ENCODE results near the gene AOC3.
"Not testable (repeated sequence)": the region's sequence is repeated elsewhere in the genome, so short reads cannot be mapped to it uniquely, and the experiment has no call there.

Gene AOC3

DNA sequence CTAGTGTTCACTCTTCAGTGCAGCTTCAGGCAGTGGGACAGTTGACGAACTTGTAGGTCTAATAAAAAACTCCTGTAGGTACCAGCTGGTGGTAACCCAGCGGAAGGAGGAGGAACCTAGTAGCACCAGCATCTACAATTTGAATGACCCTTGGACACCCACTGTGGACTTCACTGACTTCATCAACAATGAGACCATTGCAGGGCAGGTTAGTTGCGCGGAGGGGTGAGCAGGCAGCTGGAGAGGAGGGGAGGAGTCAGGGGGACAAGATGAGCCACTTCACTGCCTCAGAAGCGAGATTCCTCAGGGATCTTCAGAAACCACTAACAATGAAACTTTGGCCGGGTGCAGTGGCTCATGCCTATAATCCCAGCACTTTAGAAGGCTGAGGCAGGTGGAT is 22.3 kb downstream of the AOC3 start:
- Histone ChIP-seq H3K27ac (ENCODE audit: insufficient read depth in 1 of 2, low read depth in 1 of 2, low read length in 2 of 2, poor library complexity in 1 of 2, severe bottlenecking in 2 of 2) (no peak overlapping the region), H3K4me1 (ENCODE audit: control extremely low read depth in 1 of 4, control insufficient read depth in 4 of 4, insufficient read depth in 4 of 4, low read length in 3 of 4) (no peaks in the 10 kb centered on the region), H3K4me3 (ENCODE audit: control insufficient read depth in 1 of 7, extremely low read depth in 1 of 7, insufficient read depth in 4 of 7, low read depth in 2 of 7, low read length in 6 of 7) (no peak overlapping the region), H3K9me3 (ENCODE audit: control extremely low read depth in 1 of 5, control insufficient read depth in 4 of 5, insufficient read depth in 2 of 5, low read depth in 1 of 5, low read length in 4 of 5) (peaks cover 0 to 4% (median 3%) of the 10 kb centered on the region in 5 experiments), H3K36me3 (ENCODE audit: control insufficient read depth in 4 of 4, insufficient read depth in 4 of 4, low read length in 3 of 4) (no peaks in the 10 kb centered on the region), H3K27me3 (replicated peaks in 2 of 5; ENCODE audit: control insufficient read depth in 4 of 5, insufficient read depth in 5 of 5, low read length in 4 of 5) (peaks cover 0 to 2% (median 0%) of the 10 kb centered on the region in 5 experiments)
- no peak for DNase-seq
- 100% methylated on average over 6 of the region's 6 CpGs for WGBS (ENCODE audit: insufficient coverage)
- ChIA-PET POLR2A (interaction anchor here (0.6 kb wide), 1 partner anchor 42 kb away, joined by 3 read pairs; no protein-coding TSS in a partner anchor), CTCF (no interaction called here)

DNA sequence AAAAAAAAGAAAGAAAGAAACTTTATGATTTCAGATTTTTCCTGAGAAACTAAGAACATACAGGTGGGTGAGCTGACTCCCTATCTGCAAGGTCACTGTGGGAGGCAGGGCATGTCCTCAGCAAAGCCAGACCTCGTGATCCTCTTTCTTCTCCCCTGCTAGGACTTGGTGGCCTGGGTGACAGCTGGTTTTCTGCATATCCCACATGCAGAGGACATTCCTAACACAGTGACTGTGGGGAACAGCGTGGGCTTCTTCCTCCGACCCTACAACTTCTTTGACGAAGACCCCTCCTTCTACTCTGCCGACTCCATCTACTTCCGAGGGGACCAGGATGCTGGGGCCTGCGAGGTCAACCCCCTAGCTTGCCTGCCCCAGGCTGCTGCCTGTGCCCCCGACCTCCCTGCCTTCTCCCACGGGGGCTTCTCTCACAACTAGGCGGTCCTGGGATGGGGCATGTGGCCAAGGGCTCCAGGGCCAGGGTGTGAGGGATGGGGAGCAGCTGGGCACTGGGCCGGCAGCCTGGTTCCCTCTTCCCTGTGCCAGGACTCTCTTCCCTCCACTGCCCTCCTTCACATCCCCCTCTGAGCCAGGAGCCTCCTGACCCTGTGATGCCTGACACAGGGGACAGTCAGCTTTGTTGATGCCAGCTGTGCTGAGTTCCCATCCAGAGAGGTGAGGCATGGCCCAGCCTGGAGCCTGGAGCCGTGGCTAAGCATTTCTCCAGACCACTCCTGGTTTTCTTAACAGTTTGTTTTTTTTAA is 23.1 kb downstream of the AOC3 start:
- CTCF ChIA-PET = interaction anchor here (0.7 kb wide), 1 partner anchor 10 kb away, joined by 3 read pairs; no protein-coding TSS in a partner anchor
- not testable (repeated sequence) for H3K27me3 ChIP-seq (replicated peaks in 2 of 5; ENCODE audit: control insufficient read depth in 4 of 5, insufficient read depth in 5 of 5, low read length in 4 of 5); H3K9me3 ChIP-seq (ENCODE audit: control extremely low read depth in 1 of 5, control insufficient read depth in 4 of 5, insufficient read depth in 2 of 5, low read depth in 1 of 5, low read length in 4 of 5); DNase-seq; H3K4me3 ChIP-seq (ENCODE audit: control insufficient read depth in 1 of 7, extremely low read depth in 1 of 7, insufficient read depth in 4 of 7, low read depth in 2 of 7, low read length in 6 of 7); H3K27ac ChIP-seq (ENCODE audit: insufficient read depth in 1 of 2, low read depth in 1 of 2, low read length in 2 of 2, poor library complexity in 1 of 2, severe bottlenecking in 2 of 2); H3K4me1 ChIP-seq (ENCODE audit: control extremely low read depth in 1 of 4, control insufficient read depth in 4 of 4, insufficient read depth in 4 of 4, low read length in 3 of 4); H3K36me3 ChIP-seq (ENCODE audit: control insufficient read depth in 4 of 4, insufficient read depth in 4 of 4, low read length in 3 of 4)
- 85% methylated on average over 3 of the region's 12 CpGs for WGBS (ENCODE audit: insufficient coverage)
- POLR2A ChIA-PET = interaction anchor here (0.6 kb wide), 1 partner anchor 9 kb away, joined by 3 read pairs; no protein-coding TSS in a partner anchor

DNA sequence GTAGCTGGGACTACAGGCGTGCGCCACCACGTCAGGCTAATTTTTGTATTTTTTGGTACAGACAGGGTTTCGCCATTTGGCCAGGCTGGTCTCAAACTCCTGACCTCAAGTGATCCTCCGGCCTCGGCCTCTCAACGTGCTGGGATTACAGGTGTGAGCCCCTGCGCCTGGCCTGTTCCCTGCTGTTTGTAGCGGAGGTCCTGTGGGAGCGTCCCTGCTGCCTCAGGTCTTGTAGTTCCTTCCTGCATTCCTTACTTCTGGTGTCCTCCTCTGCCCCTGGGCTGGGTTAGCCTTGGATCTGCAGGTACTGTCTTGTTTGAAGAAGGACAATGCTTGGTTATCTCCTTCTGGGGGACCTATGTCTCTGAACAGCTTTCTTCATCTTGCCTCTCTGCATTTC is 26.0 kb downstream of the AOC3 start:
- peaks cover 0 to 3% (median 0%) of the 10 kb centered on the region in 5 experiments for H3K27me3 ChIP-seq (replicated peaks in 2 of 5; ENCODE audit: control insufficient read depth in 4 of 5, insufficient read depth in 5 of 5, low read length in 4 of 5)
- ChIA-PET POLR2A (no interaction called here), CTCF (no interaction called here)
- no peaks in the 10 kb centered on the region for H3K9me3 ChIP-seq (ENCODE audit: control extremely low read depth in 1 of 5, control insufficient read depth in 4 of 5, insufficient read depth in 2 of 5, low read depth in 1 of 5, low read length in 4 of 5)
- no peaks in the 10 kb centered on the region for H3K36me3 ChIP-seq (ENCODE audit: control insufficient read depth in 4 of 4, insufficient read depth in 4 of 4, low read length in 3 of 4)
- no peaks in the 10 kb centered on the region for H3K4me1 ChIP-seq (ENCODE audit: control extremely low read depth in 1 of 4, control insufficient read depth in 4 of 4, insufficient read depth in 4 of 4, low read length in 3 of 4)
- no peak overlapping the region for H3K4me3 ChIP-seq (ENCODE audit: control insufficient read depth in 1 of 7, extremely low read depth in 1 of 7, insufficient read depth in 4 of 7, low read depth in 2 of 7, low read length in 6 of 7)
- over 99% methylated on average over 9 of the region's 10 CpGs for WGBS (ENCODE audit: insufficient coverage)
- no peak for DNase-seq
- no peak overlapping the region for H3K27ac ChIP-seq (ENCODE audit: insufficient read depth in 1 of 2, low read depth in 1 of 2, low read length in 2 of 2, poor library complexity in 1 of 2, severe bottlenecking in 2 of 2)

DNA sequence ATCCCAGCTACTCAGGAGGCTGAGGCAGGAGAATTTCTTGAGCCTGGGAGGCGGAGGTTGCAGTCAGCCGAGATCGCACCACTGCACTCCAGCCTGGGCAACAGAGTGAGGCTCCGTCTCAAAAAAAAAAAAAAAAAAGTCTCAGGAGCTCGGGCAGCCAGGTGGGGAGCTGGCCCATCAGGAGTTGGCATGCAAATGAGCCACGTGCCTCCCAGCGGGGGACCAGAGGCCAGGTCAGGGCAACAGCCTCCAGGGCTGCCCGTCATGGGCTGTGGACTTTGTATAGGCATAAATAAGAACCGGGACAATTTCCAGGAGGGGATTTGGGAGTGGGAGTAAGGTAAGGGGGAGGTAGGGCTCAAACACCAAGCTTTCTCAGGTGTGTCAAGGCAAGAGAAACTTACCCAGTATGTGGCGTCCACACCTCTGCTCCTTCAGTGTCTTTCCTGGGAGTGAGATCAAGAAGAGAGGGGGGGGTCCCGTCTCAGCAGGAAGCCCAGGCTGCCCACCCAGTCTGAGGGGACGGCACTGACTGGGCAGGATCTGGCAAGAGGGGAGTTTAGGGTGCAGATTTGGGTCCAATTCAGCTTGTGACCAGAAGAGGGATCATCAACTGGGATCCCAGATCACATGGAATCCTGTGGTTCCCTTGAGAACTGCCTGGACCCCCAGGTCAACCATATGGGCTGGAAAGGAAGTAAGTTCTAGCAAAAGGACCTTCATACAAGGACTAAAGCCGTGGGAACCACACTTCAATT is 27.3 kb downstream of the AOC3 start:
- ChIA-PET POLR2A (no interaction called here), CTCF (interaction anchor here (1.3 to 1.6 kb wide), 2 partner anchors 13 to 29 kb away, joined by 3 read pairs; no protein-coding TSS in a partner anchor)
- H3K4me1 ChIP-seq (ENCODE audit: control extremely low read depth in 1 of 4, control insufficient read depth in 4 of 4, insufficient read depth in 4 of 4, low read length in 3 of 4) = no peaks in the 10 kb centered on the region
- 92% methylated on average over 11 of the region's 13 CpGs for WGBS (ENCODE audit: insufficient coverage)
- peaks cover 0 to 3% (median 0%) of the 10 kb centered on the region in 5 experiments for H3K27me3 ChIP-seq (replicated peaks in 2 of 5; ENCODE audit: control insufficient read depth in 4 of 5, insufficient read depth in 5 of 5, low read length in 4 of 5)
- H3K27ac ChIP-seq (ENCODE audit: insufficient read depth in 1 of 2, low read depth in 1 of 2, low read length in 2 of 2, poor library complexity in 1 of 2, severe bottlenecking in 2 of 2) = no peak overlapping the region
- no peaks in the 10 kb centered on the region for H3K9me3 ChIP-seq (ENCODE audit: control extremely low read depth in 1 of 5, control insufficient read depth in 4 of 5, insufficient read depth in 2 of 5, low read depth in 1 of 5, low read length in 4 of 5)
- H3K36me3 ChIP-seq (ENCODE audit: control insufficient read depth in 4 of 4, insufficient read depth in 4 of 4, low read length in 3 of 4) = no peaks in the 10 kb centered on the region
- no peak overlapping the region for H3K4me3 ChIP-seq (ENCODE audit: control insufficient read depth in 1 of 7, extremely low read depth in 1 of 7, insufficient read depth in 4 of 7, low read depth in 2 of 7, low read length in 6 of 7)
- DNase-seq = no peak

DNA sequence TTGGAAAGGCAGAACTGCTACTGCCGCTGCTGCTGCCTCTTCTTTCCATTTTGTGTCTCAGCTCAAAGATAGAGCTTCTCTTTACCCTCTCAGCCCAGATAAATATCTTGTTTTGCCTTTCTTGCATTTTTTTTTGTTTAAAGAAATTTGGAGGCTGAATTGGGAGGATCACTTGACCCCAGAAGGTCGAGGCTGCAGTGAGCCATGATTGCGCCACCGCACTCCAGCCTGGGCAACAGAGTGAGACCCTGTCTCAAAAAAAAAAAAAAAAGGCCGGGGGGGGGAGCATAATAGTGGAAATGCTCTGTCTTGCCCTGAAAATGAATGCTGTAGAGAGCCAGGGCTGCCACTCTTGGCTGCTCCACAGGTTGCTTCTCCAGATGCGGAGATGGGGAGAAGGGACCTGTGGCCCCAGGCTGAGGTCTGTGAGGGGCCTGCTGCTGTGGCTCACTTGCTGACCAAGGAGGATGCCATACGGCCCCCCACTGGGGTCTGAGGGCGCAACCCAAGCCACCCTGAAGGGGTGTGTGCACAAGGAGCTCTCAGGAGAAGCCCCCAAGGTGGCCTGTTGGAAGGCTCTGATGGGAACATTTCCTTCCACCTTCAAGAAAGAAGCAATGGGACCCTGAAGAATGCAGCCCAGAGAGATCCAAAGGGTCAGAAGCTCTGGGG is 28.1 kb downstream of the AOC3 start:
- Histone ChIP-seq H3K9me3 (ENCODE audit: control extremely low read depth in 1 of 5, control insufficient read depth in 4 of 5, insufficient read depth in 2 of 5, low read depth in 1 of 5, low read length in 4 of 5) (no peaks in the 10 kb centered on the region), H3K36me3 (ENCODE audit: control insufficient read depth in 4 of 4, insufficient read depth in 4 of 4, low read length in 3 of 4) (no peaks in the 10 kb centered on the region), H3K27ac (ENCODE audit: insufficient read depth in 1 of 2, low read depth in 1 of 2, low read length in 2 of 2, poor library complexity in 1 of 2, severe bottlenecking in 2 of 2) (no peak overlapping the region), H3K27me3 (replicated peaks in 2 of 5; ENCODE audit: control insufficient read depth in 4 of 5, insufficient read depth in 5 of 5, low read length in 4 of 5) (peaks cover 0 to 3% (median 0%) of the 10 kb centered on the region in 5 experiments), H3K4me1 (ENCODE audit: control extremely low read depth in 1 of 4, control insufficient read depth in 4 of 4, insufficient read depth in 4 of 4, low read length in 3 of 4) (no peaks in the 10 kb centered on the region), H3K4me3 (ENCODE audit: control insufficient read depth in 1 of 7, extremely low read depth in 1 of 7, insufficient read depth in 4 of 7, low read depth in 2 of 7, low read length in 6 of 7) (no peak overlapping the region)
- no peak for DNase-seq
- CTCF ChIA-PET = interaction anchor here (1.3 to 1.6 kb wide), 2 partner anchors 12 to 30 kb away, joined by 3 read pairs; no protein-coding TSS in a partner anchor
- 97% methylated on average over 5 of the region's 8 CpGs for WGBS (ENCODE audit: insufficient coverage)
- POLR2A ChIA-PET = no interaction called here

DNA sequence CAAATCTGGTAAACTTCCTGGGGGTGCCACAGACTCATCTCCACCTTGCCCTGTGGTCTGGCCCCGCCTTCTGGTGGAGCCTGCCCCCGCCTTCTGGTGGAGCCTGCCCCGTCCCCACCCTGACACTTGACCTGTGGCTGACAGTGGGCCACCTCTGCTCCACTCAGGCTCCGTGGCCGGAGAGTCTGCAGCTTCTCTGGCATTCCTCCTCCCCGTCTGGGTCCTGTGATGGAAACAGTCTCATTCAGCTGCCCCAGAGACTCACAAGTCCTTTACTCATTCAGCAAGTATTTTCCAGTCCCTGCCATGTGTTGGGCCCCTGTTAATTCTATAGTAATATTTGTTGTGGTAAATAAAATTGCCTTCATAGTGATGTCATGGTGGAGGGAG is 28.6 kb downstream of the AOC3 start:
- H3K36me3 ChIP-seq (ENCODE audit: control insufficient read depth in 4 of 4, insufficient read depth in 4 of 4, low read length in 3 of 4) = no peaks in the 10 kb centered on the region
- H3K9me3 ChIP-seq (ENCODE audit: control extremely low read depth in 1 of 5, control insufficient read depth in 4 of 5, insufficient read depth in 2 of 5, low read depth in 1 of 5, low read length in 4 of 5) = no peaks in the 10 kb centered on the region
- ChIA-PET POLR2A (no interaction called here), CTCF (interaction anchor here (1.6 kb wide), 1 partner anchor 30 kb away, joined by 3 read pairs; no protein-coding TSS in a partner anchor)
- no peak overlapping the region for H3K27ac ChIP-seq (ENCODE audit: insufficient read depth in 1 of 2, low read depth in 1 of 2, low read length in 2 of 2, poor library complexity in 1 of 2, severe bottlenecking in 2 of 2)
- no peak overlapping the region for H3K4me3 ChIP-seq (ENCODE audit: control insufficient read depth in 1 of 7, extremely low read depth in 1 of 7, insufficient read depth in 4 of 7, low read depth in 2 of 7, low read length in 6 of 7)
- WGBS (ENCODE audit: insufficient coverage) = 98% methylated on average over 5 of the region's 6 CpGs
- no peak for DNase-seq
- H3K27me3 ChIP-seq (replicated peaks in 2 of 5; ENCODE audit: control insufficient read depth in 4 of 5, insufficient read depth in 5 of 5, low read length in 4 of 5) = peaks cover 0 to 3% (median 0%) of the 10 kb centered on the region in 5 experiments
- no peaks in the 10 kb centered on the region for H3K4me1 ChIP-seq (ENCODE audit: control extremely low read depth in 1 of 4, control insufficient read depth in 4 of 4, insufficient read depth in 4 of 4, low read length in 3 of 4)

Measured in common myeloid progenitor, CD34-positive (primary cell).